Right cardiac atrium (tissue), 5 donors: Measurements from ENCODE around the gene INF2. TPM values are rescaled to one million over a fixed set of nuclear protein-coding genes. Genes with fewer than 3 reads are reported as not detected.
"Not testable (repeated sequence)": the region's sequence is repeated elsewhere in the genome, so short reads cannot be mapped to it uniquely, and the experiment has no call there.

Source experiments
- ATAC-seq, 2 donors: fragments of 200-7000 bp; cut with Tn5 transposase; one replicate each; pipeline versions ENCODE4 v1.8.0 to v1.9.1; 2020; ENCODE audit warnings: moderate library complexity in 2 of 2, mild to moderate bottlenecking in 1 of 2
- DNase-seq, 3 donors: peaks; one replicate each; pipeline ENCODE4 v3.0.0-alpha.2; 2020
- H3K27ac ChIP-seq: one replicate; pipeline ENCODE4 v1.5.1; 2013; ENCODE audit warnings: mild to moderate bottlenecking, low read length, control low read depth, moderate library complexity
- H3K27me3 ChIP-seq: one replicate; pipeline ENCODE4 v1.6.1; 2013; ENCODE audit not compliant: control insufficient read depth, insufficient read depth
- H3K4me1 ChIP-seq: one replicate; pipeline ENCODE4 v1.6.1; 2013; ENCODE audit warnings: low read length; ENCODE audit not compliant: control insufficient read depth, insufficient read depth
- H3K4me3 ChIP-seq: one replicate; pipeline ENCODE4 v1.5.1; 2013; ENCODE audit warnings: low read length, control low read depth
- H3K9me3 ChIP-seq: one replicate; pipeline ENCODE4 v1.6.1; 2013; ENCODE audit warnings: low read length; ENCODE audit not compliant: control insufficient read depth
- WGBS: extraction: QIAGEN DNeasy Blood & Tissue Kit; methylation state at CpG from one replicate; pipeline ENCODE4 v1.1.7; 2013; 5-methylcytosine and 5-hydroxymethylcytosine counted together
- intact Hi-C, 4 donors: fragments of 100-400 bp; cut with DNase I; formaldehyde crosslinking; loops; one replicate each; pipeline versions ENCODE4 v1.11.0 to v1.14.0; 2022 to 2023
- polyA plus RNA-seq: library from polyadenylated mRNA; stranded (reverse); fragments of 200-250 nt; gene quantifications from one replicate; pipeline ENCODE4 v1.2.3, GENCODE V29; 2013
- total RNA-seq, 4 donors: library from RNA; stranded (reverse); fragmentation: NEBNext Ultra II Directional; extraction: Animal tissue kit (Norgen Biotek cat#: 25700); gene quantifications; one replicate each; pipeline ENCODE4 v1.2.1, GENCODE V29; 2021
- donor health status: healthy with polysubstance abuse.
- donor health status: DM: no; HTN: yes; CAD: no.
- donor health status: DM: no; HTN: no; CAD: no.
- donor health status: DM: no; HTN: yes; CAD: no; lungs with severe emphysema.
- donor health status: DM: yes; HTN: yes; CAD: no.

INF2 gene
- total and polyA plus RNA-seq, 5 donors = 36.2 to 46.4 (median 40.2) TPM

GRCh38 chr14:104724981-104725771 is 35.8 kb downstream of the INF2 start:
- peak overlapping the region; percentile 66 for H3K4me3 ChIP-seq
- peak overlapping the region; percentile 89 for H3K27ac ChIP-seq
- WGBS = 20% methylated on average over 24 of the region's 24 CpGs
- H3K4me1 ChIP-seq = no peaks in the 10 kb centered on the region
- H3K9me3 ChIP-seq = no peaks in the 10 kb centered on the region
- intact Hi-C loops = no loop called here
- peak; percentile 22 to 39 for ATAC-seq
- H3K27me3 ChIP-seq = no peaks in the 10 kb centered on the region
- DNase-seq = peak; percentile 66 to 87 (median 84)

GRCh38 chr14:104725772-104726548 is 36.5 kb downstream of the INF2 start:
- intact Hi-C loops = no loop called here
- H3K4me3 ChIP-seq = no peak overlapping the region
- H3K9me3 ChIP-seq = no peaks in the 10 kb centered on the region
- WGBS = 68% methylated on average over 25 of the region's 25 CpGs
- DNase-seq (no peak), ATAC-seq (no peak)
- H3K27ac ChIP-seq = peak overlapping the region; percentile 89
- no peaks in the 10 kb centered on the region for H3K27me3 ChIP-seq
- H3K4me1 ChIP-seq = no peaks in the 10 kb centered on the region

- H3K4me3 ChIP-seq = no peak overlapping the region
- 65% methylated on average over 21 of the region's 21 CpGs for WGBS
- DNase-seq = no peak
- peak overlapping the region; percentile 89 for H3K27ac ChIP-seq
- ATAC-seq = no peak
- peaks cover under 1% of the 10 kb centered on the region for H3K4me1 ChIP-seq
- intact Hi-C loops = no loop called here
- no peaks in the 10 kb centered on the region for H3K9me3 ChIP-seq
- H3K27me3 ChIP-seq = no peaks in the 10 kb centered on the region
Measured at GRCh38 chr14:104726600-104727451, 37.4 kb downstream of the INF2 start.

GRCh38 chr14:104728631-104729030 is 39.2 kb downstream of the INF2 start:
- ATAC-seq (no peak), DNase-seq (no peak)
- Histone ChIP-seq H3K4me1 (peaks cover 6% of the 10 kb centered on the region), H3K4me3 (no peak overlapping the region), H3K27ac (no peak overlapping the region), H3K9me3 (no peaks in the 10 kb centered on the region), H3K27me3 (no peaks in the 10 kb centered on the region)
- WGBS = 85% methylated on average over 17 of the region's 17 CpGs
- intact Hi-C loops = no loop called here

GRCh38 chr14:104729176-104729834 is 39.9 kb downstream of the INF2 start:
- H3K27me3 ChIP-seq, intact Hi-C loops, H3K4me3 ChIP-seq, H3K27ac ChIP-seq, DNase-seq, H3K9me3 ChIP-seq, ATAC-seq: not testable (repeated sequence)
- H3K4me1 ChIP-seq = peaks cover 12% of the 10 kb centered on the region
- WGBS = 97% methylated on average over 61 of the region's 73 CpGs

- H3K27ac ChIP-seq = no peak overlapping the region
- 87% methylated on average over 16 of the region's 16 CpGs for WGBS
- no peak overlapping the region for H3K4me3 ChIP-seq
- DNase-seq = no peak
- peaks cover 12% of the 10 kb centered on the region for H3K4me1 ChIP-seq
- H3K27me3 ChIP-seq = no peaks in the 10 kb centered on the region
- H3K9me3 ChIP-seq = no peaks in the 10 kb centered on the region
- intact Hi-C loops = no loop called here
- no peak for ATAC-seq
Measured at GRCh38 chr14:104729835-104730181, 40.4 kb downstream of the INF2 start.

GRCh38 chr14:104730487-104730886 is 41.1 kb downstream of the INF2 start:
- no peak for DNase-seq
- no peaks in the 10 kb centered on the region for H3K9me3 ChIP-seq
- intact Hi-C loops = no loop called here
- H3K27me3 ChIP-seq = no peaks in the 10 kb centered on the region
- WGBS = 75% methylated on average over 5 of the region's 5 CpGs
- H3K4me1 ChIP-seq = peaks cover 19% of the 10 kb centered on the region
- H3K27ac ChIP-seq = no peak overlapping the region
- H3K4me3 ChIP-seq = no peak overlapping the region
- no peak for ATAC-seq

- Histone ChIP-seq H3K4me3 (no peak overlapping the region), H3K27ac (peak overlapping the region; percentile 79), H3K4me1 (peaks cover 25% of the 10 kb centered on the region), H3K9me3 (no peaks in the 10 kb centered on the region), H3K27me3 (no peaks in the 10 kb centered on the region)
- DNase-seq = no peak
- no peak for ATAC-seq
- WGBS = 83% methylated on average over 18 of the region's 18 CpGs
- intact Hi-C loops = no loop called here
Measured at GRCh38 chr14:104731320-104732294, 42.2 kb downstream of the INF2 start.

- H3K27ac ChIP-seq = peak overlapping the region; percentile 79
- intact Hi-C loops = no loop called here
- H3K9me3 ChIP-seq = no peaks in the 10 kb centered on the region
- peak; percentile 82 to 92 (median 91) for DNase-seq
- H3K4me1 ChIP-seq = peaks cover 25% of the 10 kb centered on the region
- ATAC-seq = peak; percentile 42 to 55
- WGBS = 63% methylated on average over 14 of the region's 14 CpGs
- no peak overlapping the region for H3K4me3 ChIP-seq
- H3K27me3 ChIP-seq = no peaks in the 10 kb centered on the region
Measured at GRCh38 chr14:104732355-104732804, 43.0 kb downstream of the INF2 start.
